GM12874 (cell line): ENCODE measurements around the gene GALNT10.

Experiments
- CTCF ChIP-seq: IDR thresholded peaks from 2 replicates; pipeline ENCODE4 v1.5.1; 2011; ENCODE audit warnings: low read depth, mild to moderate bottlenecking, control low read depth, low read length, moderate library complexity; ENCODE audit not compliant: insufficient read depth

The GALNT10 gene

GRCh38 chr5:154390096-154390495, 199.6 kb downstream of the GALNT10 start:
- TF ChIP-seq CTCF: no peak

- no peak for TF ChIP-seq CTCF
These were observed 200.3 kb downstream of the GALNT10 start for GRCh38 chr5:154390746-154391359.

GRCh38 chr5:154391788-154392187, 201.3 kb downstream of the GALNT10 start:
- TF ChIP-seq CTCF: no peak

GRCh38 chr5:154393850-154394249, 203.3 kb downstream of the GALNT10 start:
- TF ChIP-seq CTCF: no peak

DNA sequence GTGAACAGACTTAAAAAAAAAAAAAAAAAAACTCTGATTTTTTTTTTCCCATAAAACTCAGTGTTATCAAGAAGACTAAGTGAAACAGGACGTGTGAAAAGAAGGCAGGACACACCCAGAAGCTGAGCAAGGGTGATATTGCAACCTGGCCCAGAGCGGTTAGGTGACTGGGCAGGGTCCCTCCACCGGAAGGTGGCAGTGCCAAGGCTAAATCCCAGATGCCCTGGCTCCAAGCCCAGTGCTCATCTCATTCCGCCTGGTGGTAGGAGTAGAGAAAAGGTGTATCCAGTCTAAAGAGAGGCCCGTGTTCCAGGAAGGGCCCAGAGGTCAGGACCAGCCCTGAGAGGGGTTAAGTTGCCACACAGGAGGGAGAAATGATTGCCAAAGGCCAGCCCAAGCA, 203.8 kb downstream of the GALNT10 start:
- TF ChIP-seq CTCF: no peak

DNA sequence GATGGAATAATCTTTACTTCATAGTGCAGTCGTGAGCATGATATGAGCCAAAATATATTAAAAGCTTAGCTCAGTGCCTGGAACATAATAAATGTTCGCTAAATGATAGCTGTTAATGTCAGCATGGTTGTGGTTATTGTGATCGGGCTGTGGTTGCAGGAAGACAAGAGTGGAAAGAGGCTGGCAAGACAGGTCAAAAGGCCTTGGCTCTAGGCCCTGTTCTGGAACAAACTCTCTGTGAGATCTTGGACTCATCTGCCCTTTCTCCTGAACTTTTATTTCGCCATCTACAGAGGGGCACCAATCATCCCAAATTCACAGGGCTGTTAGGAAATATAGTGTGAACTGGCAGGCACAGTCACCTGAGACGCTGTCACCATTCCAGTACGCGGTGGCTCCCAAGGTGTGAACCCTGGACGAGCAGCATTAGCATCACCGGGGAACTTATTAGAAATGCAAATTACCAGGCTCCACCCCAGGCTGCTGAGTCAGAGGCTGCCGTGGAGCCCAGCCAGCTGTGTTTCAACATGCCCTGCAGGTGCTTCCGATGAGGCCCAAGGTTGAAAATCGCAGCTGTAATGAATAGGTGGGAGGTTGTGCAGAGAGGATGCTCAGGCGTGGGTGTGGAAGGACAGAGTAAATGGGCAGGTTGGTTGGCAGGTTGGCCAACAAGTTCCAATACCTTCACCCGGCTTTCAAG, 205.0 kb downstream of the GALNT10 start:
- no peak for TF ChIP-seq CTCF

GRCh38 chr5:154396128-154396527, 205.6 kb downstream of the GALNT10 start:
- no peak for TF ChIP-seq CTCF
